Measurements from ENCODE around the gene SRSF1. TPM values are rescaled to one million over a fixed set of nuclear protein-coding genes. Genes with fewer than 3 reads are reported as not detected.

SRSF1 gene
- polyA plus RNA-seq, 2 of the 4 experiments (the other 2 are of a cell fraction), result 364 to 490 TPM

- Histone ChIP-seq H3K27ac (peak overlapping the region; percentile 93 to 100), H3K9me3 (no peaks in the 10 kb centered on the region), H3K4me2 (peak overlapping the region; percentile 96), H3K4me1 (peaks cover 66% of the 10 kb centered on the region), H3K4me3 (peak overlapping the region; percentile 92; the same call in 1 of the 3 replicates)
- ChIA-PET POLR2A (interaction anchor here (1.0 to 3.4 kb wide), 6 partner anchors 17 to 96 kb away, joined by 3 to 36 read pairs (median 6); partner anchors contain the start of gene VEZF1), CTCF (interaction anchor here (0.8 to 26.8 kb wide), 14 partner anchors 16 to 98 kb away, joined by 3 to 386 read pairs (median 44); partner anchors contain the start of gene VEZF1)
- ATAC-seq, result no peak
- DNase-seq (ENCODE audit: low read depth in 1 of 2, low spot score in 1 of 2), result no peak
- TF ChIP-seq NPAS2 (CRISPR knock-in tag; IDR thresholded peaks at IDR 0.05; ENCODE audit: borderline replicate concordance) (no peak), CHD4 (IDR thresholded peaks at IDR 0.05; ENCODE audit: borderline replicate concordance) (no peak), REST (IDR thresholded peaks at IDR 0.05) (no peak), TP53 (CRISPR knock-in tag; IDR thresholded peaks at IDR 0.05) (peak; percentile 52; the same call in 1 of the 2 replicates), ZC3H11A (IDR thresholded peaks at IDR 0.05) (no peak), HMGXB4 (CRISPR knock-in tag; IDR thresholded peaks at IDR 0.05; ENCODE audit: borderline replicate concordance) (no peak), EHF (CRISPR knock-in tag; IDR thresholded peaks at IDR 0.05) (no peak), MAX (IDR thresholded peaks at IDR 0.05) (no peak), PBX3 (IDR thresholded peaks at IDR 0.05) (0 out of 2 replicates have a peak, but pooled peaks have one; percentile 13)
- 75% methylated on average over 13 of the region's 13 CpGs for WGBS (ENCODE audit: missing lambda C conversion rate)
- no peak for FAIRE-seq
These were observed 50.5 kb downstream of the SRSF1 start for GRCh38 chr17:57956291-57957119.

GRCh38 chr17:57955183-57955931, 51.7 kb downstream of the SRSF1 start, which contains the start of gene CUEDC1:
TSS of gene CUEDC1 (minus strand) at chr17:57955412. CDS start at chr17:57885564, 69,848 bp downstream.
- WGBS (ENCODE audit: missing lambda C conversion rate), result 2% methylated on average over 14 of the region's 79 CpGs
- Histone ChIP-seq H3K27ac (peak within 1 kb of the TSS; percentile 93 to 100), H3K4me3 (peak within 1 kb of the TSS; percentile 92), H3K9me3 (no peaks in the 10 kb centered on the region), H3K4me2 (peak within 1 kb of the TSS; percentile 96), H3K4me1 (peaks cover 67% of the 10 kb centered on the region)
- CTCF ChIA-PET, result interaction anchor here (0.7 to 26.8 kb wide), 14 partner anchors 16 to 172 kb away, joined by 3 to 386 read pairs (median 44); partner anchors contain the start of gene VEZF1
- ATAC-seq, result peak; percentile 69 to 79
- POLR2A ChIA-PET, result interaction anchor here (0.6 to 3.4 kb wide), 13 partner anchors 15 to 105 kb away, joined by 3 to 36 read pairs (median 7); partner anchors contain the start of genes MRPS23 and VEZF1
- peak; percentile 69 to 76 for DNase-seq (ENCODE audit: low read depth in 1 of 2, low spot score in 1 of 2)
- FAIRE-seq, result no peak
- TF ChIP-seq MAX (IDR thresholded peaks at IDR 0.05) (no peak; the same call in none of the 2 replicates), E2F6 (IDR thresholded peaks at IDR 0.05; ENCODE audit: borderline replicate concordance, low read depth) (peak; percentile 37; the same call in 1 of the 2 replicates), MYC (IDR thresholded peaks at IDR 0.05; ENCODE audit: borderline replicate concordance, low read length) (peak; percentile 24; the same call in 1 of the 2 replicates), ATOH8 (CRISPR knock-in tag; IDR thresholded peaks at IDR 0.05; ENCODE audit: low read depth) (no peak), KDM1A (IDR thresholded peaks at IDR 0.05; ENCODE audit: low read depth) (no peak), POLR2A (IDR thresholded peaks at IDR 0.05; ENCODE audit: low read length) (peak; percentile 70), EHMT2 (IDR thresholded peaks at IDR 0.05; ENCODE audit: low read depth) (no peak), HMGXB4 (CRISPR knock-in tag; IDR thresholded peaks at IDR 0.05; ENCODE audit: borderline replicate concordance) (no peak), RCOR1 (IDR thresholded peaks at IDR 0.05; ENCODE audit: low read depth, low read length) (no peak), BCL3 (IDR thresholded peaks at IDR 0.05) (0 out of 3 replicates have a peak, but pooled peaks have one; percentile 62), EP300 (IDR thresholded peaks at IDR 0.05) (no peak), GATA3 (IDR thresholded peaks at IDR 0.05; ENCODE audit: borderline replicate concordance) (no peak)
